GM12878 (cell line): ENCODE data around the gene AKAP7.

ENCODE experiments used
- CTCF ChIP-seq, 3 experiments: IDR thresholded peaks in 2 of 3; conservative IDR thresholded peaks in 1 of 3; 2 replicates each; pipeline ENCODE4 v1.5.1; 2011; ENCODE audit warnings: low read depth in 3 of 3, low read length in 3 of 3, mild to moderate bottlenecking in 3 of 3, control low read depth in 2 of 3, moderate library complexity in 2 of 3, inconsistent platforms in 1 of 3, mixed read lengths in 1 of 3; ENCODE audit not compliant: control insufficient read depth in 2 of 3, insufficient read depth in 1 of 3; ENCODE audit errors: extremely low read depth in 1 of 3
- ZBTB33 ChIP-seq: fragments of 450-650 bp; IDR thresholded peaks from 2 replicates; pipeline ENCODE4 v1.6.1; 2017; ENCODE audit warnings: mild to moderate bottlenecking

GRCh38 chr6:131210469-131210868 lies 75.2 kb downstream of the AKAP7 start:
- no peak for TF ChIP-seq CTCF (IDR thresholded peaks at IDR 0.05 in 2 of 3, conservative IDR thresholded peaks at IDR 0.05 in 1 of 3; ENCODE audit: control insufficient read depth in 2 of 3, extremely low read depth in 1 of 3, insufficient read depth in 1 of 3, low read depth in 3 of 3, low read length in 3 of 3)
- no peak for TF ChIP-seq ZBTB33
